NCI-H2227 treated with DMSO at 0.1 percent for 48 hours (cell line): Measurements from ENCODE around the gene PTGR3.

Experiments
- DNase-seq: peaks from one replicate; lab custom pipeline; 2025; lab: John Stamatoyannopoulos, UW

PTGR3 gene

DNA sequence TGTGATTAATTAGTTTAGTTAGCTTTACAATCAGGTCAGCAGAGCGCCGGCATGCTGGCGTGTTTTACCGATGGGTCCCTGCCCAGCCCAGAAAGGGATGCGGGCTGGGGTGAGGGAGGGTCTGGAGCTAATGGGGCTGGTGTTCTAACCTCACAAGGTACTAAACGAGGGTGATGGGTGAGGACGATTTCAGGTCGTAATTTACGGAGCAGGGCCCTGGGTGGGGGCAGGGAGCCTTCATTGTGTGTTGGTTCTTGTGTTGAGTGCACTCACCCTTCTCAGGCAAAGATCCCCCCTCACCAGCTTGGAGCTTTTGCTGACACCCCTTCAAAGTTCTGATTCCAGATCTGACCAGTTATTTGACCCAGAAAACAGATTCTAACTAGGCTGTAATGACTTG is 39.5 kb downstream of the PTGR3 start:
- no peak for DNase-seq

DNA sequence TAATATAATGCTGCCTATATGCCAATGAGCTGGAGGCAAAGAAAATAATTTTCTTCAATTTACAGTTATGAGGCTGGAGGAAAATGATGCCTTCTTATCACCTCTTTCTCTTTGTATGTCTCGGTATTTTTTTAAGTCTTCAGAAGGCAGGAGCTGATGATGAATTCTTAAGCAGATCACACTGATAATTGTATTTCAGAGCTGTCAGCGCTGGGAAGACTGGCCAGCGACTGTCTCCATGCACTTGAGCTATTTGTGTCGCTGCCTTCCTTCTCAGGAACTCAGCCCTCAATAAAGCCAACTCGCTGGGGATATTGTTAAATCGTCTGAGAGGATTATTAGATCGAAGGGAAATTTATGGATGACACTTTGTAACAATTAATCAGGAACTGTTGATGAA is 40.3 kb downstream of the PTGR3 start:
- DNase-seq: no peak

DNA sequence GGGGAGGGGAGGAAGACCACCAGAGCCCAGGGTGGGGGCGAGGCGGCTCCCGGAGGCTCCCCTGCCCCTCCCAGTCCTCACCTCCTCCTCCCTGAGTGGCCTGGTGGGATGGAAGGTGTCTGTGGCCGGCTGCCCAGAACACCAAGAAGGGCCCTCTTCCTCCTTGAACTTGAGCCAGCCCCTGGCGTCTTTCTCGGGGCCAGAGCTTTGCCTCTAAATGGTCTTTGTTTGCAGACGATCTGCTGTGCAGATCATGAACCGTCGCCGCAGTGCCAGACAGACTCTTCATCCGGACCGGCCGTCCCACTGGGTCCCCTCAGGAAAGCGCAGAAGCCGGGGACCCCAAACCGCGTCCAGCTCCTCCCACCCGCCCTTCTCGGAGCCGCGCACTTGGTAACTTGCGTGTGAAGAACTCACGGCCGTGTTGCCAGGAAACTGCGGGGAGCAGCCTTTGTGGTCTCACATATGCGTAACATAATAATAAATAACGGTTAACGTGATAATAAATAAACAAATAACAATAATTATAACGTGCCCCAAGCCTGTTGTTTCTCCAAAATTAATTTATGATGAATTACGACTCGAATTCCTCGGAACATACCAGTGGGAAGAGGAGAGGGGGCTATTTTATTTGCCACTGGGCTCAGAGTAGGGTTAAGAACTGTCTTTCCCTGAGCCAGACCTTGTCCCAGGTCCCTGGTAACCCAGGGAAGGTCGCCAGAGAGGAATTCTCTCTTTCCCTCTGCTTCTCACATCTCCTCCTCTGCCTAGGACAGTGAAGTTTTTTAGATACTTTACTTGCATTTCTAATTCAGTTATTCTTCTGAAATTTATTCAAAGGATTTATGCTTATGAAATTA is 41.0 kb downstream of the PTGR3 start:
- no peak for DNase-seq

DNA sequence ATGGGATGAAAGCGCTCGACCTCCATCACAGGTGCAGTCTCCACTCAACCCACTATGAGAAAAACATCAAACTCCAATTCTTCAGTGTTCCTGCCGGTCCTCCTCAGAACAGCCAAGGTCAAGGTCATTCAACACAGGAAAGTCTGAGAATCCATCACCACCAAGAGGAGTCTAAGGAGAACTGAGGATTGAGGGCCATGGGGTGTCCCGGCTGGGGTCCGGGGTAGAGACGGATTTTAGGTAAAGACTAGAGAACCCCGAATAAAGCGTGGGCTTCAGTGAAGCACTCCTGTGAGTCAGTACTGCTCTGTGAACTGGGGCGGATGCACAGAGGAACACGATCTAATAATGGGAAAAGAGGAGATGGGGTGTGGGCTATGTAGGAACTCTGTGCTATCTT is 41.8 kb downstream of the PTGR3 start:
- no peak for DNase-seq

DNA sequence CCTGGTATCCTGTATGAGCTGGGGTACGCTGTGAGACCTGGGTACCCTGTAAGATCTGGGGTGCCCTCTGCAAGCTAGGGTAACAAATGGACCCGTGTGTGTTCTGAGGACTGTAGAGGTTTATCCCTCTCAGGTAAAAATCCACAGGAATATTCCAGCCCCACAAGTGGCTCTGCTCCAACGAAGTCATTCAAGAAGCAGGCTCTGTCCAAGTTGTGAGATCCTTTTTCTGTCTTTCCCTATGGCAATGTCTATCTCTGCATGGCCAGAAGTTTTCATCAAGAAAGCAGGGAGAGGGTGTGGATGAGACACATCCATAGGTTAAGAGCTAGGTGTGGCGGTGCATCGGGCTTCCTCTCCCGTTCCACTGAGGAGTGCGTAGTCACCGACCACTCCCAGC is 43.0 kb downstream of the PTGR3 start:
- DNase-seq: no peak

DNA sequence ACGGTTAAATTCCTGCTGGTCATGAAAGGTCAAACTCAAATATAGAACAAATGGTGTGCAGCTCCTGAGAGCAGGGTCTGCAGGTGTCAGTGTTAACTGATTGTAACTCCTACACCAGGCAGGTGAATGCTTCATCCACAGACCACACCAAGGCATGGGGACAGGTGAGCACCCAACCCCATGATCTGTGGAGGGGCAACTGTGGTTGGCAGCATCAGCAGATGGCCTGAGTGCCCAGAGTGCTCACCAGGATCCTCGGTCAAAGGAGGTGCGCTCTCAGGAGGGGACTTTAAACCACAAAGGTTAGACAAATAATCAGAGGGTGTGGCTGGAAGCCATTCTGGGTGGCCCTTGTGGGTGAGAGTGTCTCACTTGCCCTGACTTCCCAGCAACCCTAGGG is 44.5 kb downstream of the PTGR3 start:
- DNase-seq: no peak

DNA sequence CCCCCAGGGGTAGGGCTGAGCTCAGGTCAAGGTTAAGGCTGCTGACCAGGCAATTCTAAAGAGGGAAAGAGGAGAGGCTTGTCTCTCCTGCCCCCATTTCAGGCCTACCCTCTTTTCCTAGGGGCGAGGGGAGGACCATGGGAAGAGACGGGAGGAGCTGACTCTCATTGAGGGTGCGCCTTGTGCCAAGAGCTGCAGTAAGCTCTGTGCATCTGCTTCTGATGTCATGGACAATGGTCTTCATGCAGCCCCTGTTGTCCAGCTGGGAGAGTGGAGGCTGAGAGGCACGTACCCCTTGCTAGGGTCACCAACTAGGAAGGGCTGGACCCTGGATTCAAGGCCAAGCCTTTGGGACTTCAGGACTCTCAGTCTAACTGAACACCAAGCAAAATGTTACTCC is 45.2 kb downstream of the PTGR3 start:
- no peak for DNase-seq

DNA sequence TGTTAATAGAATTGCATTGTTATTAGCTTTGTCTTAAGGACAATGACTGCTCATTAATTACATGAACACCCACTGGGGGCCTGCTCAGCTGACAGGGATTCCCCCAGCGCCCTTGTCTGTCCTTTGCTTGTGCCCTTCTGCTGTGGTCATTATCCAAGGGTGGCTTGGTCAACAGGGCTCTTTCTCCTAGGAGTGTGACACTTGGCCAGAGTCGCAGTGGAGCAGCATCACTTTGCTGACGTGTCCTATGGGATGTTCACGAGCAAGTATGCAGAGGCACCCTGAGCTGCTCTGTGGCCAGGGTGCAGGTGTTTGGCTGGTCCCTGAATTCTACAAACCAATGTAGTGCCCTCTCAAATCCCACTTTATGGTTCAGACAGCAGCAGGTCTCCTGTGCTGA is 46.0 kb downstream of the PTGR3 start:
- DNase-seq: no peak

DNA sequence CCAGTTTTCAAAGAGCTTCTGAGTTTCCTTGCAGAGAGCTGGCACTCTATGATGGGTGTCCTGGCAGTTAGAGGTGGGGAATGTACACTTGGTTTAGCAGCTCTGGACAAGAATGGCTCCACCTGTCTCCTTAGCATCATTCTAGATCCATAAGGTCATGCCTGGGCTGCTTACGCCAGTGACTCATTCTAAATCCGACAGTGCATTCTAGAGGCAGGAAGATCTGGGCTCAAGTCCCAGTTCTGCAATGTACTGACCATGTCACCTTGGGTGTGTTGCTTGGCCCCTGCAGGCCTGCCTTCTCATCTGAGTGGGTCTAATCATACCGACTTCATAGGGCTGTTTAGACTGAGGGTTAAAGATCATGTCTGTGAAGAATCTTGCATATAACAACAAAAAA is 46.5 kb downstream of the PTGR3 start:
- DNase-seq: no peak

DNA sequence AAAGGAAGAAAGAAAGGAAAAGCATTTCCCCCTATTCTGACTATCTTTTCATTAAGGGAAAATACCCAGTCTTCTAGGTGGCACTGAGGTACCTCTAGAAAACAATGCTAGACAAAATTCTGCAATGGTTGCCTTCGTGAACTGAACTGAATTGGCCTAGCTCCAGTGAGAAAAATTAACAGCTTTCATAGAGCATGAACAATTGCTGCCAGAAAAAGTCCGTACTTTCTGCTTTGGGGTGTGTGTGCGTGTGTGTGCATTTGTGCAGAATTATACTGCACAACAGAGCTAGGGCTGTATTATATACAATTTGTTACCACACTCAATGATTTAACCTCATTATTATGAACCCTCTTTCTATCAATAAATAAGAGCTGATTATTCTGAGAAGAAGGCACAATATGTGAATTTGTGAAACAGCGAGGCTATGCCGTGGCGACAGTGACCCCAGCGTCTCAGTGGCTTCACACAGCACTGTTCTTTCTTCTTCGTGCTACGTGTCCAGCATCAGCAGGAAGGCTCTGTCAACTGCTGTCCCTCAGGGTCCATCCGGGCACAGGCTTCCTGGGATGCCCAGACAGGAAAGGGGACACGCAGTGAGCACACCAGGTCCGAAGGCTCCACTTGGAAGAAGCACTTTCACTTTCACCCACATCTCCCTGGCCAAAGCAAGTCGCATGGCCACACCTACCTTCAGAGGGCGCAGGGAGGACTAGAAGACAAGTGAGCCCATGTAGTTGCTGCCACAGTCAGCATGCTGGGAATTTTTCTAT is 47.5 kb downstream of the PTGR3 start:
- peak; percentile 8 for DNase-seq

DNA sequence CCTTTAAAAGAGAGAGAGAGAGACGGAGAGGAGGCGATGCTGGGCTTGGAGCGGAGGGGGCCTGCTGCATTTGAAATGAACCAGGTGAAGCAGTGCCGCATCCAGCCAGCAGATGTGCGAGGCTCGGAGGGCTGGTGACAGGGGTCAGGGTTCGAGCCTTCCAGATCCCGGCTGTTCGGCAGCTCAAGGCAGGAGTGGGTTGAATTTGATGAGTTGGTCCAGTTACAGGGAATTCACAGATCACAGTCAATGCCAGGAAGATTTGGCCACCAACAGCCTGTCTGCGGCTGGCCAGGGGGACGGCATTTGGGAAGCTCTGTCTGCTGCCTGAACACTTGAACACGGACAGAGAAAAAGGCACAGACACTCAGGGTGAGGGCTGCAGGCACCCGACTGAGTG is 48.6 kb downstream of the PTGR3 start:
- no peak for DNase-seq

DNA sequence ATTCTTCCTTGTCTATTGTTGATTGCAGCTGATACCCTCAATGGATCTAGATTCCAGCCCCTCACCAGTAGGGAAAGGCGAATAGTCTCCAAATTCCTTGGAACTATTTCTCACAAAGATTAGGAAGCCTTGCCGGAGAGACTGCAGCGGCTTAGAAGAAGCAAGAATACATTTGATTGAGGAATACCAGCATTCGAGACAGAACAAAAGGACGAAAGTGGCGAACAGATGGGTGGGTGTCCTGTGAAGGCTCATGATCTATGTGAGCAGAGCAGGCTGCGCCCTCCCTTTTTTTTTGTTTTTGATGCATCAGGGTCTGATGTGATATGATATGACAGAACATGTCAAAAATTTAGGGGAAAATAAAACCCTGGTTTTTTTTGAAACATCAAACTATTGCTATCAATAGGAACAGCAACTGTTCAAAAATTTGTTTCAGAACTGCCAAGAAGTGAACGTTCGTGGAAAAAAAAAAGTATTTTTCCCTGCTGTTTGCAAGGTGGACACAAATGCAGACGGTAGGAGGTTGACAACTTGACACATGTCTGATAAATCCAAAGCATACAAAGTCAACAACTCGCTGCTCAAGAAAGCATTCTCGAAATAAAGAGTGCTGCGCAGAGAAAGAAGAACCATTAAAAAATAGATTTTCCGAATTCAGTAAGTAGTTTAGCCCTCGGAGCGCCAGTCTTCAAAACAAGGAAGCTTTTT is 49.1 kb downstream of the PTGR3 start:
- DNase-seq: no peak

DNA sequence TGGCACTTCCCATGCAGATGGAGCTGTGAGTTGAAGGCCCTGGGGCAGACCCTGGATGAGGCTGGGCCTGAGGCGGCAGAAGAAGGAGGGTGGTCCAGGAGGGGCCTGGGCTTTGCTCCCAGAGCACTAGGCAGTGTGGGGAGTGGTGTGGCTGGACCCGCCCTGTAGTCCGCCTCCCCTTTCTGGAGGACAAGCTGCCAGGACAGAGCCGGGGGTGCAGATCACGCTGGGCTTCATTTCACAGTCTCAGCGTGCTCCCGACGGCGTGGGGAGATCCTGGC is 49.8 kb downstream of the PTGR3 start:
- no peak for DNase-seq
